Hematopoietic multipotent progenitor cell treated with erythropoietin and hydrocortisone succinate and interleukin-3 and kit ligand, for 4 days (in vitro differentiated cells): ENCODE data around the gene GYG2.
"Not testable (repeated sequence)": the region's sequence is repeated elsewhere in the genome, so short reads cannot be mapped to it uniquely, and the experiment has no call there.

ENCODE experiments used
- DNase-seq: peaks from one replicate; pipeline ENCODE4 v3.0.0-alpha.2; 2015

Gene GYG2

DNA sequence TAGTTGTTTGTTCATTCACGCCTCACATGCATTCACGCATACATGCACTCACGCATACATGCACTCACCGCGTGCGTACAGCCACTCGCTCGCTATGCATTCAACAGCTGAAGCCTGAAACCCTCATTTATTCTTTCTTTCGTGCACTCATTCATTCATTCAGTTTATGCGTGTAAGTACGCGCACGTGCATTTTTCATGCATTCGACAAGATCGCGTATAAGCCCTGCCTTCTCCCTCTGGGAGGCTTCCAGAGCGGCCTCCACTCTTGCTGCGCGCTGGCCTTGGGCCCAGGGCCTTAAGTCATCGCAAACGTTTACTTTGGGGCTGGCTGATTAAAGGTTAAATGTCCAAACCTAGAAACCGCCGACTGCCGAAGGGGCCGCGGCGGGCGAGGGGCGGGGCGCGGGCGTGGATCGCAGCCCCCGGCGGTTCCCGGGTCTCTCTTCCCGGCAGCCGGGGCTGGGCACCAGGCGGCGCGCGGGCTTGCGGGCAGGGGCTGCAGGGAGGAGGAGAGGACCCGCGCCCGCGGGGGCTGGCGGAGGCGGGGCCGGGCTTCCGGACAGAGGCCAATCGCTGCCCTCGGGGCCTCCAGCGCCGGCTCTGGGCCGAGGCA, at the start of gene GYG2:
GYG2 (plus strand) TSS at position 587 of the 615 bp plus-strand sequence. CDS start 1,259 bp downstream, outside the sequence.
- peak; percentile 31 for DNase-seq

DNA sequence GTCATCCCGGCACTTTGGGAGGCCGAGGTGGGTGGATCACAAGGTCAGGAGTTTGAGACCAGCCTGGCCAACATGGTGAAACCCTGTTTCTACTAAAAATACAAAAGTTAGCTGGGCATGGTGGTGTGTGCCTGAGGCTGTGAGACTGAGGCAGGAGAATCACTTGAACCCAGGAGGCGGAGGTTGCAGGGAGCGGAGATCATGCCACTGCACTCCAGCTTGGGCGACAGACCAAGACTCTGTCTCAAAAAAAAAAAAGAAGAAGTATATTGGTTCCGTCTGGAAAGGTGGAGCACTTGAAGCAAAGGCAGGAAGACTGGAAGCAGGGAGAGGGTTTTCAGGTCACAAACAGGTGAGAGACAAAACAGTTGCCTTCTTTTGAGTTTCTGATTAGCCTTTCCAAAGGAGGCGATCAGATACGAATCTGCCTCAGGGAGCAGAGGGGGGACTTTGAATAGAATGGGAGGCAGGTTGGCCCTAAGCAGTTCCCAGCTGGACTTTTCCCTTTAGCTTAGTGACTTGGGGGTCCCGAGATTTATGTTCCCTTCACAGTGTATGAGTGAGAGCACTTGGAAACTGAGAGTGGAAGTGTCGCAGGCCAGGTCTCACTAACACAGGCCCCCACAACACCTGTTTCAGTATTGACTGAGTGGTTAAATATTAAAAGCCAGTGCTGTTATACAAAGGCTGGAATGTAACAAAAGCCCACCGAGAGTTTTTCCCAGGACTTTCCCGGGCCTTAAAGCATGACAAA, 48.1 kb upstream of the GYG2 start:
- DNase-seq, result not testable (repeated sequence)

DNA sequence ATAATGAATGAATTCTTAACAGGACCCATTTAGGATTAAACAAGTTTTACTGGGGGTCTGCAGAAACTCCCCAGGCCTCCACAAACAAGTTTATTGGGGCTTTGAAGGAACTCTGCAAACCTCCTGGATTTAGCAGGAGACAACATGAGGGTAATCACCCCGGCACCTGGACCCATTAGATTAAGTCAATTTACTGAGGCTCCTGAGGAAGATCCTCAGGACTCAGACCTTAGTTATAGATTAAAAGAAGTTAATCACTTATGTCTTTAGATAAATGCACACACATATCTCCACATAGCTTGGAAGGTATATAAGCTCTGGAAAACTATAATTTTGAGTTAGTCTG, 47.5 kb upstream of the GYG2 start:
- no peak for DNase-seq

DNA sequence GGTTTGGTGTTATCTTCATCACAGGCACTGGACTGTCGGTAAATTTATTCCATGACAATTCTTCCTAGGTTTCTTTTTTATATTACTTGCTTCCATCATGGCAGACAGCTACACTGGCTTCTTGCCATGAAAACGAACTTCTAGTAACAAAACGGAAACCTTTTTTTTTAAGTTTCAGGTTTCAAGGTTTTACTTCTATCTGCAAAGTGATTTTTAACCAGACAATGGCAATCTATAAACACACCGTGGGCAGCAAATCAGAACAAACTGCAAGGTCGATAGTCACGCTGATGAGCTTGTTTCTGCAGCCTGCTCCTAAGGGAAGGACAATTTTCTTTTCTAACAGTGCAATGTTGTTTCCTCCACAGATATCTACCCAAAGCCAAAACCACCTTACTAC, 47.0 kb upstream of the GYG2 start:
- DNase-seq, result no peak

DNA sequence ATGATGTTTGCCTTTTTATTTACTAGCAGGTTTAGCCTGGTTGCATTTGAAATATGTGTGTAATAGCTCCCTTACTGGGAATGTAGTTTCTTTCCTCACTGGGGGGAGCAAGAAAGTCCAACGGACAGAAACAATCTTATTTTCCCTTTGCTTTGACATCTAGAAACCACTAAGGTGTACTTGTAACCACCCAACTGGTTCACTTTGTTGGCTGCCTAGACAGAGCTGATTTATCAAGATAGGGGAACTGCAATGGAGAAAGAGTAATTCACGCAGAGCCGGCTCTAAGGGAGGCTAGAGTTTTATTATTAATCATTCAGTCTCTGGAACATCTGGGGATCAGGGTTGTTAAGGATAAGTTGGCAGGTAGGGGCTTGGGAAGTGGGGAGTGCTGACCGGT, 46.6 kb upstream of the GYG2 start:
- DNase-seq, result no peak

DNA sequence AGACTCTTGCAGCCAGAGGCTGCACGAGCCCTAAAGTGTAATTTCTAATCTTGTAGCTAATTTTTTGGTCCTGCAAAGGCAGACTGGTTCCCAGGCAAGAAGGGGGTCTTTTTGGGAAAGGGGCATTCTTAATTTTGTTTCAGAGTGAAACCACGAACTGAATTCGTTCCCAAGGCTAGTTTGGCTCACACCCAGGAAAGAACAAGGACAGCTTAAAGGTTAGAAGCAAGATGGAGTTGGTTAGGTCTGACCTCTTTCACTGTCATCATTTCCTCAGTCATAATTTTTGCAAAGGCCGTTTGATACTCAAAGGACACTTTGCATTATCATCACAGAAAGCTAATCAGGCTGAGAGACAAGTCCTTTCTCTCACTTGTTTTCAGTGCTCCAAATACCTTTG, 46.0 kb upstream of the GYG2 start:
- DNase-seq, result no peak

DNA sequence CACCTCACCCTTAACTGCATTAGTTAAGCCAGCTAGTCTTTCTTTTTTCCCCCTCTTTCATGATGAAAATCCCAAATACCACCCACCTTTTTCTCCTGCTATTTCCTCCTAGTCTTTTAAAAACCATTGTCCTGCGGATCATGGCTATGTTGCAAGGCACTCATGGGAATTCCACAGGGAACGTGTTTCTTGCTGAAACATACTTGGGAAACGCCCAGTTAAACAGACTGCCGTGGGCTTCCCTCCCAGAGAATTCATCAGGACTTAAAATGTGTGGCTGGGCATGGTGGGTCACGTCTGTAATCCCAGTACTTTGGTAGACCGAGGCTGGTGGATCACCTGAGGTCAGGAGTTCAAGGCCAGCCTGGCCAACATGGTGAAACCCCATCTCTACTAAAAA, 44.7 kb upstream of the GYG2 start:
- no peak for DNase-seq

DNA sequence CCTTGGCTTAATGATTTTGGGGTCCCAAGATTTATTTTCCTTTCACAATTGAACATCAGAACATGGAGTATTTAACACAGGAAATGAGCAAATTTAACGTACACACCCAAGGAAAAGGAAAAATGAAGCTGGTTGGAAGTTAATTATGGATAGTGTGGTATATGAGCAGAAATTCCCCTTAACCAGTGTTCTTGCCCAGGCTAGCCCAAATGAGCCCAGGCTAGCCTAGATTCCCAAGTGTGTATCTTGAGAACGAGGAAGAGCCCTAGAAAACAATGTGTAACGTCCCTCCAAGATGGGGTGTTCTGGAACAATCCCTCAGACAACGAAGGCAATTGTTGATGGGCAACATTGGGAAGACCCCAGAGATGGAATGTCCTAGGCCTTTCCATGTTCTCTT, 43.2 kb upstream of the GYG2 start:
- no peak for DNase-seq

DNA sequence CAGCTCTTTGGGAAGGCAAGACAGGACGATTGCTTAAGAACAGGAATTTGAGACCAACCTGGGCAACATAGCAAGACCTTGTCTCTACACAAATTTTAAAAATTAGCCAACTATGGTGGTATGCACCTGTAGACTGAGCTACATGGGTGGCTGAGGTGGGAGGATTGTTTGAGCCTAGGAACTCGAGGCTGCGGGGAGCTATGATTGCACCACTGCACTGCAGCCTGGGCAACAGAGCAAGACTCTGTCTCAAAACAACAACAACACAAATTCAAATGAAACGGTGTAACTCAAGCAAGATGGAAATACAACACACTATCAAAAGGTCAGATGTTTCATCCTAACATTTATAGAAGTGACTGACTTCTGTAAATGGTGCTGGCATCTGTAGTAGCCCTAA, 39.8 kb upstream of the GYG2 start:
- no peak for DNase-seq

DNA sequence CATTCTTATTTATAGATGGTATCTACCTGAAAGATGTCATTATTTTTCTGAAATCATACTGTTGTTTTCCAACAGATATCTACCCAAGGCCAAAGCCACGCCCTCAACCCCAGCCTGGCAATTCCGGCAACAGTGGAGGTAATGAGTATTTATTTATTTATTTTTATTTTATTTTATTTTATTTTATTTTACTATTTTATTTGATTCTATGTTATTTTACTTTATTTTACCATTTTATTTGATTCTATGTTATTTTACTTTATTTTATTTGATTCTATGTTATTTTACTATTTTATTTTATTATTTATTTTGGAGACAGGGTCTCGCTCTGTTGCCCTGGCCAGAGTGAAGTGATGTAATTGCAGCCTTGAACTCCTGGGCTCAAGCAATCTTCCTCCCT, 39.2 kb upstream of the GYG2 start:
- DNase-seq, result no peak

DNA sequence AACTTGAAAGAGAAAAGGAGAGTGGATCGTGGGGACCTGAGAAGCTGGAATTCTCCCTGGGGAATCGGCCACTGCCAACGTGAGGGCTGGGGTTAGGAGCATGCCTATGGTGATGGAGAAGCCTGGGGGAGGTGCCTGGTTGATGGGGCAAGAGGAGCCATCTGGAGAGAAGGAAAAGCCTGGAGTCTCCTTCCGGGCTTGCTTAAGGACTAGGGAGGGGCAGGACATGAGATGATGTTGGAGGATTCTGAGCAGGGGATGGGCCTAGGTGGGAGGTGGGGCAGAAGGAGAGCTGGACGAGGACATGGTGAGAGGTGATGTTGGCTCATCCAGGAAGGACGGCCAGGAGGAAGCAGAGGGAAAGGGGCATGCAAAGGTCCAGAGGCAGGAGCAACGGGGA, 35.0 kb upstream of the GYG2 start:
- DNase-seq, result no peak

DNA sequence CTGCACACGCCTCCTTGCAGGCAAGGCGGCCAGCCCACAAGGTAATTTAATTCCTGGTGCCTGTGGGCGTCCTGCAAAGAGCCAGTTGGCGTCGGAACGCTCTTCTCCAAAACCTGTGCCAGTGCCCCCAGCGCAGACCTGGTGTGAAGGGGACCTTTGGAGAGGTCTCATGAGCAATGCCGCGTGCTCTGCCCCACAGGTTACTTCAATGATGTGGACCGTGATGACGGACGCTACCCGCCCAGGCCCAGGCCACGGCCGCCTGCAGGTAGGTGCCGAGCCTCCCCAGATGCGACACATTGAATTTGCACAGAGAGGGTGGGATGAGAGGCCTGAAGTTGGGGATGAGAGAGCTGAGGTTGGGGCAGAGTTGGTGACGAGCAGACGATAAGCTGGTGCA, 34.4 kb upstream of the GYG2 start:
- DNase-seq, result no peak

DNA sequence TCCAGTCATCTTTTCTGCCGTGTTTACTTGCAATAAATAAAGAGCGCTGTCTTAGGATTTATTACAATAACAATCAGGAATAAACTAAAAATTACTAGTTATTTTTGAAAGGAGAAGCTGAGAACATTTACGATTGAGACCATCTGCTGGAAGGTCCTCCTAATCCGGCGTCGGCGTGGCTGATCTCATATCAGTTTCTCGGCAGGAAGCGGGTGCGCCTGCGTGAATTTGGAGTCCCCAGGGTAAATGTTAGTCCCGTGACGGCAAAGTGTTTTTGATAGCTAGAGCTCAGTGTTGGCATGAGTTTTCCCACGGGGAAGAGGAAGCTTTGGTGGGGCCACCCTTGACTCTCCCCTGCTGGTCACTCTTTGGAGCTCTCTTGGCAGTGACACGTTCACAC, 31.9 kb upstream of the GYG2 start:
- DNase-seq, result peak; percentile 21

DNA sequence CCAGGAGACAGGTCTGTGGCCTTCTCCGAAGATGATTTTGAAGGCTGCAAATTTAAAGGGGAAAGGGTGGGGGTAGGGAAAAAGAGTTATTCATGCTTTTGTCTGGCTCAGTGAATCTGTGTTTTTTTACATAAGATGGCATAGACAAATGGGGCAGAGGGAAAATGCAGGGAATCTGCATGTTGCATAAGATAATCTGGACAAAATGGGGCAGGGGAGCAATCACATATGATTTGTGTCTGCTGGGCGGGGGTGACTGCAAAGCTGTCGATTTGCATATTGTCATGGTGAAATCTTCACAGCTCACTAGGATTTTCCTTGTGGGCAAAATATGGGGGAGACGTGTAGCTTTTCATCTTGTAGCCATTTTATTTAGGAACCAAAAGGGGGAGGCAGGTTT, 29.4 kb upstream of the GYG2 start:
- no peak for DNase-seq

DNA sequence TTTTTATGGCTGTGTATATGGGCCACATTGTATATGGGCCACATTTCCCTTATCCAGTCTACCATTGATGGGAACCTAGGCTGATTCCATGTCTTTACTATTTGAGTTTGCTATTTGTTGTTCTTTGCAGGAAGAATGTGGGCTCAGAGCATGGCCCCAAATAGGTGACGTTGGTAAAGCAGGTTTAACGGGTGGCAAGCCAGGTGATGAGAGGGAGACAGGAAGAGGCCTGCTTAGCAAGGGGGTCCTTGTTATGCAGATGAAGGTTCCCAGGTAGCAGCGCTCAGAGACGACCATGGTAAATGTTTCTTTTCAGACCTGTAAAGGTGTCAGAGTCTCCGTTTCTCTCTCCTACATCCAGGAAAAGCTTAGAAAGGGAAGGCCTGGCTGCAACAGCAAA, 28.8 kb upstream of the GYG2 start:
- not testable (repeated sequence) for DNase-seq

DNA sequence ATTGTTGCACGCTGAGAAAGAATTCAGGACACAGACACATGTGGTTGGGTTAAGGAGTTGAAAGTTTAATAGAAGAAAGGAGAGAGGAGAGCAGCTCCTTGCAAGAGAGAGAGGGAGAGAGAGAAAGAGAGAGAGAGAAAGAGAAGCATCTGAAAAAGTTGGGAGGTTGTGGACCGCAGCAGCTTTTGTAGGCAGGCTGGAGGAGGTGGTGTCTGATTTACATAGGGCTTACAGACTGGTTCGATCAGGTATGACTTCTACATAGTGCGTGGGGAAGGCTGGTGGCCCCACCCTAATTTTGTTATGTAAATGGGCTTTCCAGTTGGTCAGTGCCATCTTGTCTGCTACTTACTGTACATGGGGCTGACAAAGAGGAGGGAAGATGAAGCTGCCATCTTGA, 27.5 kb upstream of the GYG2 start:
- no peak for DNase-seq

DNA sequence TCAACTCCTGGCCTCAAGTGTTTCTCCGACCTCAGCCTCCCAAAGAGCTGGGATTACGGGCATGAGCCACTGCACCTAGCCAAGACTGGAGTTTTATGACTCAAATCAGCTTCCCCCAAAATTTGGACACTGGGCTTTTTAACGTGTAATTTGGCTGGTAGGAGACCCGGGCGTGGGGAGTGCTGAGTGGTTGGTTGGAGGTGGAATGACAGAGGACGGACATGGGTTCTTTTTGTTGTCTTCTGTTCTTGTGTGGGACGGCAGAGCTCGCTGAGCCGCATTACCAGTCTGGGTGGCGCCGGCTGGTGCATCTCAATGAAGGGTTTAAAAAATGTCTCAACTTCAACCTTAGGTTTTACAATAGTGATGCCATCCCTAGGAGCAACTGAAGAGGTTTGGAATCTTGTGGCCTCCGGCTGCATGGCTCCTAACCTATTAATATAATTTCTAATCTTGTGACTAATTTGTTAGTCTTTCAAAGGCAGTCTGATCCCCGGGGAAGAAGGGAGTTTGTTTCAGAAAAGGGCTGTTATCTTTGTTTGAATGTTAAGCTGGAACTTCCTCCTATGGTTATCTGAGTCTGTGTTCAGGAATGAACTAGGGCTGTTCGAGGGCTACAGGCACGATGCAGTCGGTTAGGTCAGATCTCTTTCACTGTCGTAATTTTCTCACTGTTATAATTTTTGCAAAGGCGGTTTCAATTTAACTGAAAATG, 26.2 kb upstream of the GYG2 start:
- peak; percentile 54 for DNase-seq

DNA sequence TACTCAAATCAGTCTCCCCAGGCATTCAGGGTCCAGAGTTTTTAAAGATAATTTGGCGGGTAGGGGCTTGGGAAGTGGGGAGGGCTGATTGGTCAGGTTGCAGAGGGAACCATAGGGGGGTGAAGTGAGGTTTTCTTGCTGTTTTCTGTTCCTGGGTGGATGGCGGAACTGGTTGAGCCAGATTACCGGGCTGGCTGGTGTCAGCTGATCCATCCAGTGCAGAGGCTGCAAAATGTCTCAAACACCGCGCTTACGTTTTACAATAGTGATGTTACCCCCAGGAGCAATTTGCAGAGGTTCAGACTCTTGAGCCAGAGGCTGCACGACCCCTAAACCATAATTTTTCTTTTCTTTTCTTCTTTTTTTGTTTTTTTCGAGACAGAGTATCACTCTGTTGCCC, 25.2 kb upstream of the GYG2 start:
- not testable (repeated sequence) for DNase-seq

DNA sequence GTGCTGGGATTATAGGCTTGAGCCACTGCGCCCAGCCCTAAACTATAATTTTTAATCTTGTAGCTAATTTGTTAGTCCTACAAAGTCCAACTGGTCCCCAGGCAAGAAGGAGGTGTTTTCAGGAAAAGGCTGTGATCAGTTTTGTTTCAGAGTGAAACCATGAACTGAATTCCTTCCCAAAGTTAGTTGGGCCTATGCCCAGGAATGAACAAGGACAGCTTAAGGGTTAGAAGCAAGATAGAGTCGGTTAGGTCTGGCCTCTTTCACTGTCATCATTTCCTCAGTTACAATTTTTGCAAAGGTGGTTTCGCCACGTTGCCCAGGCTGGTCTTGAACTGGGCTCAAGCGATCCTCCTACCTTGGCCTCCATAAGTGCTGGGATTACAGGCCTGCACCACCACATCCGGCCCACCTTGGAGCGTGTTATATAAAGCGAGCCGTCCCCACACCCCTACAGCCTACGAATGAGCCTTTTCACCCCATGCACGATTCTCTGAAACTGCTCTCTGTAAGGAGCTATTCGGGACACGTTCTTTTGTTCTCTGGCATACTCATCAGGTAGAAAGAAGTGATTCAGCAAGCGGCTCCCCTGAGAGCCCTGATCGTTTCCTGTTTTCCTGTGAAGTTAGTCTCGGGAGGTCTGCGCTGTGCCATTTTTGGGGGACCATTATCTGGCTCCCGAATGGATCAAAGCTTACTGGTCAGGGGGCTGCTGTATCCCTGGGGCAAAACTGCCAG, 24.5 kb upstream of the GYG2 start:
- DNase-seq, result not testable (repeated sequence)

DNA sequence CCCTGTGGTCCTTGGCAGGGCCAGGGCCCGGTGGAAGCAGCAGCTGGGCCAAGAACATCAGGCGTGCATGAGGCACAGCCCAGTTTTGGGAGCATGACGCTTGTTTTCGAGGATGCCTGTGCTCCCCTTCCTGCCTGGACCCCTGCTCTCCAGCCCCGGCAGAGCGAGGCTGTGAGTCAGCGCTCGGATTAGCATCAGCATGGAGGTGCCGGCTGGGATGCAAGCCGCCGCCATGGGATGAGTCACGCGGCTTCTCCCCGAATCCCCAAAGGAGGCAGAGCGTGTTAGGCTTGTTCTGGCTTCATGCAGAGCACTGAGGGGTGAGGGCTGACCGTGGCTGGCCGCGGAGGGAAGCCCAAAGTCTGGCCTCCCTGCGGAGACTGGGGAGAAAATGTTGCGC, 23.9 kb upstream of the GYG2 start:
- DNase-seq, result not testable (repeated sequence)

DNA sequence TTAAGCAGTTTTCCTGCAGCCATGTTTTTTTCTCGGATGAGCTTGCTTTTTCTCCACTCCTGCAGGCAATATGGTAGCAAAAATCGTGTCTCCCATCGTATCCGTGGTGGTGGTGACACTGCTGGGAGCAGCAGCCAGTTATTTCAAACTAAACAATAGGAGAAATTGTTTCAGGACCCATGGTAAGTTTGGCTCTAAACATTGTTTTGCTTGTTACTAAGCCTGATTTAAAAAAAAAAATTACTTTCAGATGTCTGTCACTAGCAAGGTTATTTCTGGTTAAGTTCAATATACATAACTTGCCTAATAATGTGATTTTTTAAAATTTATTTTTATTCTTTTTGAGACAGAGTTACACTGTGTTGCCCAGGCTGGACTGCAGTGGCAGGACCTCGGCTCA, 17.5 kb upstream of the GYG2 start:
- no peak for DNase-seq

DNA sequence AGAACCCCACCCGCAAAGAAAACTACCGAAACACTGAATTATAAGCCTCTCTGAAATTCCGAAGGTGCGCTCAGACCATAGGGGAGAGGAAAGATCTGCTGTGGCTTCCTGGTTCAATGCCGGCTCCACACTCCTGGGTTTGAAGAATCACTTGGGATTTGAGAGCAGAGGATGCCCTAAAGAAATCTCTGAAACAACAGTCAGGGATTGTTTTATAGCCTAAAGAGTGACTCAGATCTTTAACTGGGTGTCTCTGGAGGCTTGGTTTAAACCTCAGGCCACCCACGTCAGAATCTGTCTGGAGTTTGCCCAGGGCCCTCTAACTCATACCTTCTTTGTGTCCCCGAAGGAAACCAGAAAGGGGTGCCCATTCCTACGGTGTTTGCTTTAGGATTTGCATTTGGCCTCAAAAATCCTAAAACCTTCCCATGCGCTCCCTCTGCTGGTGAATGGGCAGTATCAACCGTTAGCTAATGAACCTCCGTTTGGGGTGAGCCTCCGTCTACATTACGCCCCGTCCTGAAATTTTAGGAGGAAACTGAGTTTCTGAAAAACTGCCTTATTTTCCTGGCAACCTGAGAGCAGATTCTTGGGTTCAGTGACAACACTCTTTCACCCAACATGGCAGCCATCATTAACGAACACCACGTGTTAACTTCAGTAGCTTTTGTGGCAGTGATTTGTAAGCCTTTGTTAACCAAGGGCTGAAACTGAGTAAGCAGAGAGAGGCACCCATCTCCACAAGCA, 16.4 kb upstream of the GYG2 start:
- DNase-seq, result peak; percentile 64

DNA sequence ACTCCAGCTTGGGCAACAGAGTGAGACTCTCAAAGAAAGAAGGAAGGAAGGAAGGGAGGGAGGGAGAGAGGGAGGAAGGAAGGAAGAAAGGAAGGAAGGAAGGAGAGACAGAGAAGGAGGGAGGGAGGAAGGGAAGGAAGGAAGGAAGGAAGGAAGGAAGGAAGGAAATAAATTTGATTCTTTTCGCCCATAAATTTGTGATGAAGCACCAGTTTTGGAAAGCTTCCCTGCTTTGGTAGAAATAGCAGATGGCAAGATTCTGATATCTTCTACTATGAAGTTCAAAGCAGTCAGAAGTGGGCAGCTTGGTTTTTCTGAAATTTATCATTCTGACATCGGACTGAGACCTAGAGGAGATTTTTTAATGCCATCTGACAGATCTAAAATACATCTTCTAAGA, 11.7 kb upstream of the GYG2 start:
- DNase-seq, result no peak
